WTC11 (cell line): ENCODE results near the gene LCE1E. TPM values are rescaled to one million over a fixed set of nuclear protein-coding genes. Genes with fewer than 3 reads are reported as not detected.

Source experiments
- ATAC-seq: fragments of 200-7000 bp; cut with Tn5 transposase; 2 replicates; pipeline ENCODE4 v1.10.0; 2021; ENCODE audit warnings: mild to moderate bottlenecking, moderate library complexity
- CTCF ChIA-PET: fragments of 300-600 bp; sonication (Branson Sonifier 250); formaldehyde crosslinking; loops from one replicate; lab custom pipeline; 2021; ENCODE audit warnings: antibody characterized with exemption; lab: Charles Lee
- POLR2A ChIA-PET: fragments of 350-600 bp; sonication (Branson Sonifier 250); formaldehyde crosslinking; loops from one replicate; lab custom pipeline; 2021; ENCODE audit warnings: antibody characterized with exemption; lab: Charles Lee
- DNase-seq: peaks from one replicate; pipeline ENCODE4 v3.0.0; 2021; ENCODE audit warnings: low spot score
- H3K27ac Mint-ChIP-seq: 2 replicates; pipeline ENCODE4 v1.8.0; 2021; ENCODE audit warnings: mixed read lengths
- H3K27me3 Mint-ChIP-seq: 2 replicates; pipeline ENCODE4 v1.8.0; 2021; ENCODE audit warnings: low read depth, mild to moderate bottlenecking, moderate library complexity, mixed read lengths
- H3K36me3 Mint-ChIP-seq: 2 replicates; pipeline ENCODE4 v1.8.0; 2021; ENCODE audit warnings: mixed read lengths
- H3K4me1 Mint-ChIP-seq: 2 replicates; pipeline ENCODE4 v1.8.0; 2022; ENCODE audit warnings: mixed read lengths
- H3K4me3 Mint-ChIP-seq: 2 replicates; pipeline ENCODE4 v1.8.0; 2021; ENCODE audit warnings: mild to moderate bottlenecking, moderate library complexity, mixed read lengths
- H3K9me3 Mint-ChIP-seq: 2 replicates; pipeline ENCODE4 v1.8.0; 2021; ENCODE audit warnings: mixed read lengths
- ATF1 ChIP-seq: sonication (generic); formaldehyde crosslinking; IDR thresholded peaks from 2 replicates; pipeline ENCODE4 v1.8.1; 2023; ENCODE audit warnings: mild to moderate bottlenecking, moderate library complexity, missing genetic modification reagents
- ATF3 ChIP-seq: sonication (generic); formaldehyde crosslinking; conservative IDR thresholded peaks from 2 replicates; pipeline ENCODE4 v1.8.1; 2022; ENCODE audit warnings: mild to moderate bottlenecking, missing genetic modification reagents
- ATF6 ChIP-seq: sonication (generic); formaldehyde crosslinking; IDR thresholded peaks from 2 replicates; pipeline ENCODE4 v1.8.1; 2023; ENCODE audit warnings: mild to moderate bottlenecking, missing genetic modification reagents
- CTCF ChIP-seq: fragments of 200-600 bp; IDR thresholded peaks from 2 replicates; pipeline ENCODE4 v1.8.0; 2022; ENCODE audit warnings: antibody characterized with exemption
- EMX1 ChIP-seq: fragments of 250-450 bp; sonication (Bioruptor Pico); IDR thresholded peaks from 2 replicates; pipeline ENCODE4 v1.8.0; 2021; ENCODE audit warnings: mild to moderate bottlenecking
- FOXP4 ChIP-seq: sonication (generic); formaldehyde crosslinking; IDR thresholded peaks from 2 replicates; pipeline ENCODE4 v1.8.0; 2022; ENCODE audit warnings: mild to moderate bottlenecking, missing genetic modification reagents
- GTF2I ChIP-seq: fragments of 250-450 bp; sonication (Bioruptor Pico); conservative IDR thresholded peaks from 2 replicates; pipeline ENCODE4 v1.4.0; 2021; ENCODE audit warnings: mild to moderate bottlenecking
- IRF1 ChIP-seq: sonication (generic); formaldehyde crosslinking; IDR thresholded peaks from 2 replicates; pipeline ENCODE4 v1.8.0; 2023; ENCODE audit warnings: missing genetic modification reagents
- MAX ChIP-seq: sonication (generic); formaldehyde crosslinking; IDR thresholded peaks from 2 replicates; pipeline ENCODE4 v1.8.0; 2022; ENCODE audit warnings: mild to moderate bottlenecking, missing genetic modification reagents
- MLX ChIP-seq: sonication (generic); formaldehyde crosslinking; IDR thresholded peaks from 2 replicates; pipeline ENCODE4 v1.8.1; 2023; ENCODE audit warnings: mild to moderate bottlenecking, missing genetic modification reagents, moderate library complexity
- NFATC4 ChIP-seq: fragments of 250-450 bp; sonication (Bioruptor Pico); IDR thresholded peaks from 2 replicates; pipeline ENCODE4 v1.9.0; 2021; ENCODE audit warnings: mild to moderate bottlenecking
- NFE2L1 ChIP-seq: sonication (generic); formaldehyde crosslinking; IDR thresholded peaks from 2 replicates; pipeline ENCODE4 v1.8.1; 2023; ENCODE audit warnings: missing genetic modification reagents
- SP1 ChIP-seq: sonication (generic); formaldehyde crosslinking; conservative IDR thresholded peaks from 2 replicates; pipeline ENCODE4 v1.8.1; 2022; ENCODE audit warnings: missing genetic modification reagents
- TEAD4 ChIP-seq: sonication (generic); formaldehyde crosslinking; IDR thresholded peaks from 2 replicates; pipeline ENCODE4 v1.8.0; 2022; ENCODE audit warnings: mild to moderate bottlenecking, missing genetic modification reagents
- USF1 ChIP-seq: sonication (generic); formaldehyde crosslinking; IDR thresholded peaks from 2 replicates; pipeline ENCODE4 v1.8.0; 2022; ENCODE audit warnings: mild to moderate bottlenecking, missing genetic modification reagents
- ZNF281 ChIP-seq: sonication (generic); formaldehyde crosslinking; IDR thresholded peaks from 2 replicates; pipeline ENCODE4 v1.8.0; 2023; ENCODE audit warnings: mild to moderate bottlenecking, missing genetic modification reagents
- ZNF671 ChIP-seq: fragments of 250-450 bp; sonication (Bioruptor Pico); IDR thresholded peaks from 2 replicates; pipeline ENCODE4 v1.8.0; 2021; ENCODE audit warnings: mild to moderate bottlenecking
- total RNA-seq: library from RNA; stranded (reverse); gene quantifications from 3 replicates; pipeline ENCODE4 v1.2.3, GENCODE V29; 2021

The LCE1E gene
- total RNA-seq, 1 experiment from 2014 or later: not detected

GRCh38 chr1:152739841-152740240, 46.2 kb upstream of the LCE1E start:
- no peaks in the 10 kb centered on the region for H3K4me1 Mint-ChIP-seq
- POLR2A ChIA-PET: no interaction called here
- no peak for ATAC-seq
- no peak for TF ChIP-seq NFATC4 (CRISPR knock-in tag)
- TF ChIP-seq ZNF281 (CRISPR knock-in tag): no peak
- TF ChIP-seq USF1 (CRISPR knock-in tag): no peak
- TF ChIP-seq CTCF: no peak
- TF ChIP-seq MLX: no peak
- TF ChIP-seq ZNF671: no peak
- no peak for TF ChIP-seq MAX (CRISPR knock-in tag)
- TF ChIP-seq EMX1: no peak
- TF ChIP-seq, all 79 proteins: peak for 0
- Mint-ChIP-seq H3K9me3 (peaks cover 95% of the 10 kb centered on the region), H3K36me3 (peaks cover 88% of the 10 kb centered on the region), H3K27ac (no peak overlapping the region), H3K4me3 (no peak overlapping the region), H3K27me3 (peaks cover 11% of the 10 kb centered on the region)
- CTCF ChIA-PET: no interaction called here
- no peak for DNase-seq

- ChIA-PET POLR2A (no interaction called here), CTCF (no interaction called here)
- TF ChIP-seq ATF6 (CRISPR knock-in tag) (no peak), IRF1 (CRISPR knock-in tag) (no peak), MAX (CRISPR knock-in tag) (no peak), SP1 (CRISPR knock-in tag) (no peak)
- Mint-ChIP-seq H3K27me3 (peaks cover 6% of the 10 kb centered on the region), H3K4me1 (no peaks in the 10 kb centered on the region), H3K9me3 (peaks cover 97% of the 10 kb centered on the region), H3K36me3 (peaks cover 89% of the 10 kb centered on the region), H3K27ac (no peak overlapping the region), H3K4me3 (no peak overlapping the region)
- ATAC-seq: no peak
- no peak for DNase-seq
These were observed 44.4 kb upstream of the LCE1E start for GRCh38 chr1:152741656-152742055.

- ATAC-seq: no peak
- H3K27ac Mint-ChIP-seq: no peak overlapping the region
- ChIA-PET POLR2A (no interaction called here), CTCF (no interaction called here)
- no peak for DNase-seq
- peaks cover 95% of the 10 kb centered on the region for H3K9me3 Mint-ChIP-seq
- peaks cover 7% of the 10 kb centered on the region for H3K27me3 Mint-ChIP-seq
- H3K4me1 Mint-ChIP-seq: no peaks in the 10 kb centered on the region
- H3K4me3 Mint-ChIP-seq: no peak overlapping the region
- H3K36me3 Mint-ChIP-seq: peaks cover 83% of the 10 kb centered on the region
- TF ChIP-seq TEAD4 (no peak), ATF1 (CRISPR knock-in tag) (no peak), FOXP4 (CRISPR knock-in tag) (no peak), NFE2L1 (CRISPR knock-in tag) (no peak), NFATC4 (CRISPR knock-in tag) (no peak), GTF2I (CRISPR knock-in tag) (no peak), ATF3 (no peak)
These were observed 42.5 kb upstream of the LCE1E start for GRCh38 chr1:152743371-152744145.
